AG10803 (cell line): ENCODE data around the gene E2F3.
A peak's percentile ranks its signal among the peaks of the same experiment; 100 is the strongest.
"Not testable (repeated sequence)": the region's sequence is repeated elsewhere in the genome, so short reads cannot be mapped to it uniquely, and the experiment has no call there.

ENCODE experiments used
- DNase-seq: peaks from one replicate; pipeline ENCODE4 v3.0.0; 2010; ENCODE audit warnings: low read depth
- H3K4me3 ChIP-seq: 2 replicates; pipeline ENCODE4 v1.5.1; 2011; ENCODE audit warnings: mild to moderate bottlenecking, low read length, control low read depth
- TF ChIP-seq, protein P1 (sequence below): conservative IDR thresholded peaks from 2 replicates; pipeline ENCODE4 v1.5.1; 2011; ENCODE audit warnings: mild to moderate bottlenecking, low read length, control low read depth, inconsistent platforms

Gene E2F3

GRCh38 chr6:20511852-20512251 lies 110.2 kb downstream of the E2F3 start:
- TF ChIP-seq, protein P1, sequence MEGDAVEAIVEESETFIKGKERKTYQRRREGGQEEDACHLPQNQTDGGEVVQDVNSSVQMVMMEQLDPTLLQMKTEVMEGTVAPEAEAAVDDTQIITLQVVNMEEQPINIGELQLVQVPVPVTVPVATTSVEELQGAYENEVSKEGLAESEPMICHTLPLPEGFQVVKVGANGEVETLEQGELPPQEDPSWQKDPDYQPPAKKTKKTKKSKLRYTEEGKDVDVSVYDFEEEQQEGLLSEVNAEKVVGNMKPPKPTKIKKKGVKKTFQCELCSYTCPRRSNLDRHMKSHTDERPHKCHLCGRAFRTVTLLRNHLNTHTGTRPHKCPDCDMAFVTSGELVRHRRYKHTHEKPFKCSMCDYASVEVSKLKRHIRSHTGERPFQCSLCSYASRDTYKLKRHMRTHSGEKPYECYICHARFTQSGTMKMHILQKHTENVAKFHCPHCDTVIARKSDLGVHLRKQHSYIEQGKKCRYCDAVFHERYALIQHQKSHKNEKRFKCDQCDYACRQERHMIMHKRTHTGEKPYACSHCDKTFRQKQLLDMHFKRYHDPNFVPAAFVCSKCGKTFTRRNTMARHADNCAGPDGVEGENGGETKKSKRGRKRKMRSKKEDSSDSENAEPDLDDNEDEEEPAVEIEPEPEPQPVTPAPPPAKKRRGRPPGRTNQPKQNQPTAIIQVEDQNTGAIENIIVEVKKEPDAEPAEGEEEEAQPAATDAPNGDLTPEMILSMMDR, result no peak
- H3K4me3 ChIP-seq, result no peak overlapping the region
- no peak for DNase-seq

- not testable (repeated sequence) for H3K4me3 ChIP-seq, DNase-seq
These were observed 123.5 kb downstream of the E2F3 start for GRCh38 chr6:20525208-20525607.

- TF ChIP-seq, protein P1, result peak; percentile 56
- H3K4me3 ChIP-seq, result not testable (repeated sequence)
- peak; percentile 36 for DNase-seq
These were observed 127.4 kb downstream of the E2F3 start for GRCh38 chr6:20529086-20529448.

DNA sequence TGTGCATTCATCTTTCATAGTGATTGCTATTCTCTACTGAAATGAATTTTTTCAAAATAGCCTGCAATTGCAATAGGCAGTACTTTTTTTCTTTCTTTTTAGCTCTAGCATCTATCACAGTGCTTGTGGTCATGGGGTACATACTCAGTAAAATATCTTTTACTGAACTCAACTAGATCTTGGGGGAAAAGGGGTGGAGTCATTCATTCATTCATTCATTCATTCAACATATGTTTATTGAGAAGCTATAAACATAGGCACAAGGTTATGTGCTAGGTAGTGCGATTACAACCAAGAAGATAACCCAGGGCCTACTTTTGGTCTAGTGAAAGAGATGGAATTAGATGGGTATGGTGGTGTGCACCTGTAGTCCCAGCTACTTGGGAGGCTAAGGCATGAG lies 131.2 kb downstream of the E2F3 start:
- H3K4me3 ChIP-seq, result no peak overlapping the region
- TF ChIP-seq, protein P1, result no peak
- DNase-seq, result no peak

- TF ChIP-seq, protein P1, result no peak
These were observed 132.1 kb downstream of the E2F3 start for GRCh38 chr6:20533746-20534294.

GRCh38 chr6:20534295-20535262 lies 132.9 kb downstream of the E2F3 start, which contains the start of gene CDKAL1:
Gene CDKAL1, plus strand, starts transcription at chr6:20534457. Its CDS starts 11,894 bp downstream, at chr6:20546351.
- TF ChIP-seq, protein P1, result no peak
- peak; percentile 92 for DNase-seq
- H3K4me3 ChIP-seq, result peak within 1 kb of the TSS; percentile 92

More at GRCh38 chr6:20533746-20534294, 132.1 kb downstream of the E2F3 start:
- DNase-seq, result no peak
- H3K4me3 ChIP-seq, result peak overlapping the region; percentile 92

DNA sequence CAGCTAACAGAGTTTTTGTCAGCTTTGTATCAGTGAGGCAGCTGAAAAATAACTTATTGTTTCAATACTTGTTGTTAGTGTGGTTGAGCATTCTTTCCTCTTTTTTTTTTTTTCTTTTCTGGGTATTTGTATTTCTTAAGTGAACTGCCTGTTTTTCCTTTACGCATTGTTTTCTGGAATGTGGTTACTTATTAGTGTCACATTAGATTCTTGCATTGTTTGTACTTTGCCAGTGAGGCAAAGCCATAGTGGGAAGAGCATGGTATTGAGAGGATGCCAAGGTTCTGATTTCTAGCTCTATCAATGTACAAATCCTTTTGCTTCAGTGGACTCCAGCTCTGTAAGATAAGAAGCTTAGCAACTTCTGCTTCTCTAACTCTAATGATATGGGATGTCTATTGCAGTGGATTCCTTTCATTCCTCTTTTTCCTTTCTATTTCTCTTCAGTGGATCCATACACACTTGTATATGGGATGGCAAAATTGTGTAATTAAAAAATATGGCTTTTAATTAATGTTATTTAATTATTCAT lies 136.5 kb downstream of the E2F3 start:
- H3K4me3 ChIP-seq, result no peak overlapping the region
- TF ChIP-seq, protein P1, result no peak
- DNase-seq, result no peak
